Head of caudate nucleus (tissue), 42 donors: Measurements from ENCODE around the gene KDELR3.

Experiments
- DNase-seq, 42 donors: peaks; one replicate each; pipeline versions ENCODE4 v3.0.0 to v3.0.0-alpha.2; 2020 to 2021; ENCODE audit warnings: mixed read lengths in 7 of 42
- intact Hi-C: fragments of 100-400 bp; cut with DNase I; formaldehyde crosslinking; loops from one replicate; pipeline ENCODE4 v1.15.0; 2022

The KDELR3 gene

DNA sequence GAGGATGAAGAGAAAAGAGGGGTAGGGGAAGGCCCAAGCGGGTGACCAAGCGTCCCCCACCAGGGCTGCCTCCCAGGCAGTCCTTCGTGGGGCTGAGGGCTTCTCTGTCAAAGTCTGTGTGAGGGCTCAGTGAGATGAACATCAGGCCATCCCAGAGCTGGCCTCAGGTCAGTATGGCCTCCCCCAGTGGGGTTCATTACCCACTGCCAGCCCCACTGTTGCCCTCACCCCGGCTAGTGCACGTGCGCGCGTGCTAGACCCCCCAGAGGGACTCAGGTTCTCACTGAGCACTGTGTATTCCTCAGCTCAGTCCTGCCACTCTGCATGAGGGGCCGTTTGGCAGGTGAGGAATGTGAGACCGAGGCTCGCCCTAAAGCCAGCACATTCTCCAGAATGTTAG, 3.3 kb downstream of the KDELR3 start:
- intact Hi-C loops = no loop called here
- peak in 7 of 42 donors; percentile 1 to 18 (median 9) for DNase-seq

DNA sequence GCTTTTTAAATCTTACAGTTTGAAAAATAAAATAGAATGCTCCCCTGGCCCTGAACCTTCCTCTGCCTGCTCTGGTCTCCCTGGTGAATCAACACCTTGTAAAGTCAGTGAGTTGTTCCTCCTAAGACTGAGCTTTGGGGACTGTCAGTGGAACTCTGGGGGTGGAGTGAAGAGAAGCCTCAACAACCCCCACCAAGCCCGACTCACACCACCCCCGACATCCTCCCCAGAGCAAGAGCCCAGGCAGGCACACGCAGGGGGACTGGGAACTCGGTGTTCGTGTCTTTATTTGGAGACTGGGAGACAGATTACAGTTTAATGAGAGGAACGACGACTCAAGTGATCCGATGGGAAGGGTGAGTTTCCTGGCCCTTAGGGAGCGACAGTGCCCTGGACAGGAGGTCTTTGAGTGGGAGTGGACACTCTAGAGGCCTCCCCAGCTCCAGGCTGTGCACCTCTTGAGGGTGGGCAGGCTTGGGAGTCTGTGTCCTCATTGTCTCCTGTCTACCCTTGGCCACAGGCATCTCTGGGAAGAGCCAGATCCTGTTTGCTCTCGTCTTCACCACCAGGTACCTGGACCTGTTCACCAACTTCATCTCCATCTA, 6.2 kb downstream of the KDELR3 start:
- intact Hi-C loops = no loop called here
- DNase-seq = peak in 34 of 42 donors; percentile 30 to 85 (median 56)

DNA sequence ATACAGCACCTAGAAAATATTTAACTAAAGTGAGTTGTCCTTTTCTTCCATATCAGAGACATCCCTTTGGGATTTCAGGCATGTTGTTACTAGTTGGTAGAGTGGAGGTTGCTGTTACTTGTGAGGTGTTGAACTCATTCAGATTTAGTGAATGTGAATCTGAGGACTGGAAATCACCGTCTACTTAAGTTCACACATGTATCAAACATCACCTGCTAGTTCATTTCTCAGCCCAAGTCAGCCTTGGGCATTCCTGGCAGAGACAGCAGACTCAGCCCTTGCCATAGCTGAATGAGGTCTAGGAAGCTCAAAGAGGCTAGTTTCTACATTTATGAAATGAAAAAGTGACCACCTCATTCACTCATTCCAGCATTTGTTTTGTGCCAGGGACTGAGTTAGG, 9.7 kb downstream of the KDELR3 start:
- intact Hi-C loops = no loop called here
- peak in 3 of 42 donors; percentile 4 to 9 (median 5) for DNase-seq

DNA sequence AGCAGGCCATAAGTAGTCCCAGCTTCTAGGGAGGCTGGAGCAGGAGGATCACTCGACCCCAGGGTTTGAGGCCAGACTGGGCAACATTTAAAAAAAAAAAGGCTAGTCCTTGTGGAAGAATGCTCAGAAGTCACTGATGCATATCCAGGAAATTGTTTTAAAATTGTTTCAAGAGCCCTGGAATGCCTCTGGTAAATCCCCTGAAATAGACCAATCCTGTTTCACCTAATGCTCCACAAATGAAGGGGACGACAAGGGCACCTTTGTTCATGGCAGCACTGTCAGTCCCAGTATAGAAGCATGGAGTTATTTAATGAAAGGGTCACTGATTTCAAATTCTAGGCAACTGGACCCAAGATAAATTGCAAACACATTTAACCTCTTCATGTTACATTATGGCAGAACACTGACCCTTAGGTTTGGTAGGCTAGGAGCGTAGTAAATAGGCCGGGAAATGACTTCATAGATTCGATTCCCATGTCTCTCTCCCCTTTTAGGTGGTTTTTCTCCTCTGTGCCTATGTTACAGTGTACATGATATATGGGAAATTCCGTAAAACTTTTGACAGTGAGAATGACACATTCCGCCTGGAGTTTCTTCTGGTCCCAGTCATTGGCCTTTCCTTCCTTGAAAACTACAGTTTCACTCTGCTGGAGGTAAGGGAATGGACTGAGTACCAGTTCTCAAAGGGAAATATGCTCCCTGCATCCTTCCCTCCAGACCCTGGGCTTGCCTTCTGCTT, 11.4 kb downstream of the KDELR3 start:
- peak in 2 of 42 donors; percentile 11 to 16 for DNase-seq

DNA sequence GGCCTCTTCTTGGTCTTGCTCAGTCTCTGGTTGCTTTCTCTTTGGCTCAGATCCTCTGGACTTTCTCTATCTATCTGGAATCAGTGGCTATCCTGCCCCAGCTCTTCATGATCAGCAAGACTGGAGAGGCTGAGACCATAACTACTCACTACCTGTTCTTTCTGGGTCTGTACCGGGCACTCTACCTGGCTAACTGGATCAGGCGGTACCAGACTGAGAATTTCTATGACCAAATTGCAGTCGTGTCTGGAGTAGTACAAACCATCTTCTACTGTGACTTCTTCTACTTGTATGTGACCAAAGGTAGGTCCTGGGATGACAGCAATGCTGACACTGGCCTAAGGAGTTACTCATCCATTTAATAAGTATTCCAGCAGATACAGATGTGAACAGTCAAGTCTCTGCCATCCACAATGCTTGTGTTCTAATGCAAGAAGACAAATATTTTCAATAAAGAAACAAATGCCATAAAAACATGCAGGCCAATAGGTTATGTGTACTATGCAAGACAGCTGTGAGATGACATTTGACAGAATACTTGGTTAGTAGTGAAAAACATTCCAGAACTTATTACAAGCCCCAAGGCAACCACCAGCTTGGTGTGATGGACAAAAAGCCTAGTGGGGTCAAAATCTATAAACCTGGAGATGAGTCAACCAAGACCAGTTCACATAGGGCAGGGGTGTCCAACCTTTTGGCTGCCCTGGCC, 13.4 kb downstream of the KDELR3 start:
- intact Hi-C loops = no loop called here
- no peak for DNase-seq

More for the DNA sequence above, 11.4 kb downstream of the KDELR3 start:
- intact Hi-C loops = no loop called here

DNA sequence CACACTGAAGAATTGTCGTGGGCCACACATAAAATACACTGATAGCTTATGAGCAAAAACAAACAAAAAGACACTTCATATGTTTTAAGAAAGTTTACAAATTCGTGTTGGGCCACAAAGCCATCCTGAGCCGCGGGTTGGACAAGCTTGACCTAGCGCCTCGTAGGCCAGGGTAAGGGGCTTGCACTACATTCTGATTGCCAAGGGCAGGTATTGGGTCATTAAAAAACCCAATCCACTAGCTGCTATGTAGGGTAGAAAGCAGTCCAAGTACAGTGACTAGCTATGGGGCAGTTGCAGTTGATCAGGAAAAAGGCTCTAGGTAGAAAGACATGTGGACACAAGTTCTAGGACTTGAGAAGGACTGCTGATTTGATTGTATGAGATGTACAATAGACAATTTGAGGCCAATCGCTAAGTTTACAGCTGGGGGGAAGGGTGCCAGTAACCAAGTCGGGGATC, 14.0 kb downstream of the KDELR3 start:
- DNase-seq = peak in 2 of 42 donors; percentile 33 to 37
- intact Hi-C loops = no loop called here

DNA sequence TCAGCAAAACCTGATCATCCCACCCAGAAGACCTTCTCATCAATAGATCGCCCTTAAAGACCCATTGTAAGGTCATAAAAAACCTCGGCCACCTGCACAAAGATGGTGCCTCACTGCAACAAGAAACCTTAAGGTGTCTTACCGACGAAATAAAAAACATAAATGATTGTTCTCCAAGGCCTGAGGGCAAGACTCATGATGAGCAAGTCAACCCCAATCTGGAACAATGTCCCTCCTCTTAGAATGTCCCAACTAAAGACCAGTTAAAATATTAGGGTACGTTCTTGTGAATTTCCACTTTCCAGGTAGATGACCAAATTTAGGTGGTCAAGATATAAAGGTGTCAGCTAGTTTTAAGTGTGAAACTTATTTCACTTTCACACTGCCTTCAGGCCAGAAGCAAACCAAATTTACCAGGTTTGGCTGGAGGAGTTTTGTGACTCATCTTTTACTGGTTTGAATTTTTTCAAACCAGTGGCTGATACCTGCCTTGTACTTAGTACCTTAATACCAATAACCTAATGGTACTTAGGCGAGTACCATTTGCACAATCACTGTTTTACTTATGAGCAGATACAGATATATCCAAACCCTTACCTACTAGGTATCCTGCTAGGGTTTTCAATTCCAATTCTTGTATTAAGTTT, 14.9 kb downstream of the KDELR3 start:
- DNase-seq = no peak
- intact Hi-C loops = no loop called here

DNA sequence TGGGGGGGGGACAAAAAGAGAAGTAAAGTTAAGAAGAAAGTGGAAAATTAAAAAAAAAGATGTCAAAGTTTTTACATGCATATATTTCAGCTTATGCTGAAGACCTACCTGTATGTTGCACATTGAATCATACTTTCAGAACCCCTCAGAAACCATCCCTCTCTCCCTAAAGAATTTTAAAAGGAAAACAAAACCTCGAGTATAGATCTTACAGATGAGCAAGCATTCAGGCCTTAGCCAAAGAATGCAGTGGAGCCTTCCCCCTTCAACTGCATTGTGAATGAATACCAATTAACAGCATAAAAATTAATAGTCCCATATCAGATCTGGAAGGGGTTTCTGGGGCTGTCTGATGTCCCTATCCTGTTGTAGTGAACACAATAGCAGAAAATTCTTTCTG, 16.3 kb downstream of the KDELR3 start:
- no peak for DNase-seq
- intact Hi-C loops = no loop called here

DNA sequence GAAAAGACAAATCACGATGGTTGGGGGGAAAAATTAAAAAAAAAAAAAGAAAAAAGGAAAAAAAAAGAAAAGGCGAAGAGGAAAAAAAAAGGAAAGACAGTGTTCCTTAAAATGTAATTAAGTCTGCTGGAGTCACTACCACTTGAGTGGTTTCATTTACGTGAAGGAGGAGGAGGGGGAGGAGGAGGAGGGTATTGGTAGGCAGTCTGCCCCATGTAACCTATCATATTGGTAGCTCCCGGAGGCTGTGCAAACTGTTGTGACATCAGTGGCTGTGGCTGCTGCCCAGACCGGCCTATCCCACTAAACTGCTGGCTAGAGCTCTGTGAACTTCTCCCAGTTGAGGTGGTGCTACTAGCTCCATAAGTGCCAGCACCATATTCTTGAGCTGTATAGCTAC, 17.9 kb downstream of the KDELR3 start:
- DNase-seq = no peak
- intact Hi-C loops = no loop called here

DNA sequence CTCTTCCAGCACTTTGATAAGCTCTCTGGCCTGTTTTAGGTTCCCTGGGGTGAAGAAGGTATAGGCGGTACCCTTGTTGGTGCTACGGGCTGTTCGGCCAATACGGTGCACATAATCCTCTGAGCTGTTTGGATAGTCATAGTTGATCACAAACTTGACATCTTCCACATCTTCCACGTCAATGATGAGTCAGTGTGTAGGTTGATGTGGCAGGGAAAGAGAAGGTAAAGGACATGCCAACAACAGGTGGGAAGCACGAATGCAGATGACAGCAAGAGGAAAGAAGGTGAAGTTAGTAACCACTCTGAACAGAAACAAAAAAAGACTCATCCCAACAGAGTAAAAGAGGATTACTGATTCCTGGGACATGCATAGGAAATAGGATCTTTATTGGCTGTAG, 20.1 kb downstream of the KDELR3 start:
- peak in 19 of 42 donors; percentile 10 to 80 (median 35) for DNase-seq
- intact Hi-C loops = no loop called here

DNA sequence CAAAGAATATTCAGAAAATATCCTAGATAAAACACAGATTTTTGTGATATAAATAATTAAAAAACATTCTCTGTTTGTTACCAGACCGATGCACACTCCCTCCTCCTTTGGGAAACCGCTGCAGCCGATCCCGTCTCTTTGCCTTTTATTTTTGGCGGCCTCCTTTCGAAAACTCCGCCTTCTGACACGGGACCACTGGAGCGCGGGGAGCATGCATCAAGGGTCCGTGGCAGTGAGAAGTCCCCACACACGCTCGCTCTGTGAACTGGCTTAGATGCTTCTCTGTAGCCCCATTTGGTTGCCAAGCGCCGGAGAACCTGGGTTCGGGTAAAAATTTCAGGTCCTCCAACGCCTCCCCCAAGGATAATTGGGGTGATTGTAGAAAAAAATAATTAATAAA, 21.2 kb downstream of the KDELR3 start:
- intact Hi-C loops = no loop called here
- DNase-seq = peak in 2 of 42 donors; percentile 19 to 30

DNA sequence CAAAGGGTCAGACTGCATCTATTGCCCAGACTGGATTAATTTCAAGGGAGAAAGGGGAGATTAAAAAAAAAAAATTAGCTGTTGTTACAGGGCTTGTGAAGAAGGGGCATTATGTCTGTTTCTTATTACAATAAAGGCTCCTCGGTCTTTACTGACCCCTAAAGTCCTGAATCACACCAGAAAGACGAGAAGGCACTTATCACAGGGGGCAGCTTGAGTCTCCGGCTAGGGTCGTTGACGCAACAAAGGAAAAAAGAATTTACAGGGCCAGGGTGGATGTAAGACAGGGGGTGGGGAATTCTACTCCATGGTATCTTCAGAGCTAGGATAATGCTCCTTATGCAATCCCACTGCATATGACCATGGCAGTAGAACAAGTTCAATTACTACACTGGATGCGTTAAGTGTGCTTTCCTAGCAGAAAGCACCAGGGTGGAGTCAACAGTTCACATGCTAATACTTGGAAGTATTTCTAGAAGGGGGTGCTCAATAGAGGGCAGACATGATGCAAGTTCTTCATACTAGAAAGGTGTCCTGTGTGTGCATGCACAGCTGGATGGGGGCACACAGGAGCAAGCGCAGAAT, 21.8 kb downstream of the KDELR3 start:
- intact Hi-C loops = no loop called here
- peak in 1 of 42 donors; percentile 19 for DNase-seq

DNA sequence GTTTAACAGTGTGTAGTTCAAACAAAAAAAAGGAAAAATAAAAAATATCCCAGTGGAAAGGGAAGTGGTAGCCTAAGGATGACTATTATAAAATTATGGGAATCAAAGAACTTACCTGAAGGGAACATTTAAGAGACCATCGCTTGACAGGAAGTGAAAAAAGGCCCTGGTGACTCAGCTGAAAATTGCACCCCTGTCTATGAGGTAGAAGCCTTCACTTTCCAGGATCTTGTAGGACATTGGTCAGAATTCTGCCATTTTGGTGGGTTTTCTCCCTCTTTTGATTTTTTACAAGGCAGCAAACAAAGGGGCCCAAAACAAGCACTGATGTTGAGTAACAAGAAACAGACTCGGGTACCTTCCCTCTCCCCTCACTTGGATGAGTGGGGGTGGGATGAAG, 22.6 kb downstream of the KDELR3 start:
- no peak for DNase-seq
- intact Hi-C loops = no loop called here

DNA sequence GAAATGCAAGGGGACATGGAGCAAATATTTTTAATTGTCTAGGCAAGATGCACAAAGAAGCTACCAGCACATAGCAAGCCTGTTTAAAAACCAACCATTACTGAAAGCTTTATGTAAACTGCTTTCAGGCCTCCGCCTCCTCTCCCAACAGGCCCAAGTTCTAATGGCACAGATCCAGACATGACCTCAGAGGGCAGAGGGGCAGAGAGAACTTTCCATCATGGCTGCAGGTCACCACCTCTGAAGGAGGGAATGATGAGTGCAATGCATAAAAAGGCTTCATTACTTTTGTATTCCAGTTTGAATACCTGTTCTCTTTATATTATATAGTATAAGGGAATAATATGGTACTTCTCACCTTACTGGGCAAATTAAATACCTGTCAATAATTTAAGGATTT, 23.0 kb downstream of the KDELR3 start:
- DNase-seq = peak in 25 of 42 donors; percentile 19 to 81 (median 49)
- intact Hi-C loops = no loop called here

DNA sequence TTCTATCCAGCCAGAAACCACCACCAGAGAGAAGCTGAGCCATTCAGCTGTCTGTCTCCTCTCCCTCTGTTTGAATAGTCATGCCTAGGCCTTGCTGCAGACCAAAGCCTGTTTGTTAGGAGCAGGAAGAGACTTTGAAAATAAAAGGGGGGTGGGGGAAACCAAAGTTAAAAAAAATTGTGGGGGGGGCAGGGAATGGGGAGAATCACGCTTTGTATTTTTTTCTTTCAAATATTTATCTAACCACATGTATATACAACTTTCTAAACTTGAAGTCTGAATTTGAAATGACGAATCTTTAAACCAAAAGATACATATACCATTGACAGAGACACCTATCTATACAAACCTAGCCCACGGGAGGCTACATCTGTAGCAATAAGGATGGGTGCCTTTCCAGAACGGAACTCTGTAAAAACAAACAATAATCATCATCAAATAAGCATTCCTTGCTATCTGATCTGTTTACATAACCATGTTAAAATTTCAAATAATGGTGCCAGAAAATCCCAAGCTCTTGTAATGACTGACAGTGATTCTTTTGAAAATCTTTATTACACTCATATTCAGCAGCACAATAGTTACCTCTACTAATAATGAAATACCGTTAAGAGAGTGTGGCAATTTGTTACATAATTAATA, 23.9 kb downstream of the KDELR3 start:
- intact Hi-C loops = no loop called here
- DNase-seq = no peak

DNA sequence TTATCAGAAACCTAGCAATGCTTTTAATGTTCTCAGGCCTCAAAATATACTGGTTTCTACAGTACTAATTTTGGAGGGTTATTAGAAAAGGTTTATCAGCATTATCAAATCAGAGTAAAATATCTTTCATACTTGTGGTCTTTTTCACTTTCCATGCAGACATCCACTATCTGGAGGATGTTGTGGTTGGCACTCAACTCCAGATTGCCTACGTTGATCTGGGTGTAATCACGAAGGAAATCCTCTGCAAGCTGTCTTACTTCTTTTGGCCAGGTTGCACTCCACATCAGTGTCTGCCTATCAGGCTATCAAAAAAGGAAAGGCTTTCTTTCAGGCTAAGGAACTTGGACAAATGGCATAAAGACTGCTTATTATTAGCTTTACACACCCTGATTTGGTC, 26.6 kb downstream of the KDELR3 start:
- intact Hi-C loops = no loop called here
- no peak for DNase-seq

DNA sequence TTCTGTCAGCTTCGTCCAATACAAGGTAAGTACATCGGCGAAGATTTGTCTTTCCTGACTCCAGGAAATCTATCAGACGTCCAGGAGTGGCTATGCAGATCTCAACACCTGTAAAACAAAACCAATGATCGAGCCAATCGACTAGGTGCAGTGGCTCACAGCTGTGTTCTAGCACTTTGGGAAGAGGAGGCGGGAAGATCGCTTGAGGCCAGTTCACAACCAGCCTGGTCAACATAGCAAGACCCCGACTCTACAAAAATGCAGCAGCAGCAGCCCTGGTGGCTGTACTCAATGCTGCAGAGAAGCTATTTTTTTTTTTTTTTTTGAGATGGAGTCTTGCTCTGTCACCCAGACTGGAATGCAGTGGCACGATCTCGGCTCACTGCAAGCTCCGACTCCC, 27.0 kb downstream of the KDELR3 start:
- intact Hi-C loops = no loop called here
- no peak for DNase-seq

DNA sequence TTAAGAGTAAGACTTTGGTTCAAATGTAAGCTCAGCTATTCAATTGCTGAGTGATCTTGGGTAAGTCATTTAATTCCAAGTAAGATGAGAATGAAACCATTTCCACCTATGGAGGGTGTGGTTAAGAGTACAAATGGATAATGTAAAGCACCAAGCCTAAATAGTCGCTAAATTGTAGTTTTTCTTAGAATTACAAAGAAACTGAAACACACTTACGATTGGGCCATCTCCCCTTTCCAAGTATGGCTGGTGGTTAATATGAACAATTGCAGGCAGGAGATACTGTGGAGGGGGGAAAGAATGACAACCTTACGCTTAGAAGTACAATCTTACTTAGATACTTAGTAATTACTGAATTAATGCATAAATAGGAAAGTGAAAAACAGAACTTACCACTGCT, 30.0 kb downstream of the KDELR3 start:
- no peak for DNase-seq

More for the DNA sequence above, 30.0 kb downstream of the KDELR3 start:
- intact Hi-C loops = no loop called here
